K562 (cell line): ENCODE data around the gene FXYD1. TPM values are rescaled to one million over a fixed set of nuclear protein-coding genes. Genes with fewer than 3 reads are reported as not detected.
A peak's percentile ranks its signal among the peaks of the same experiment; 100 is the strongest.

Source experiments
- ADNP ChIP-seq: fragments of 200-800 bp; sonication (Bioruptor generic); IDR thresholded peaks from 2 replicates; pipeline ENCODE4 v1.6.1; 2016; ENCODE audit warnings: missing genetic modification characterization, missing compliant biosample characterization
- ARID1B ChIP-seq: fragments of 450-650 bp; IDR thresholded peaks from 2 replicates; pipeline ENCODE4 v1.6.1; 2016; ENCODE audit warnings: antibody characterized with exemption, mild to moderate bottlenecking, inconsistent platforms
- DACH1 ChIP-seq: fragments of 450-650 bp; IDR thresholded peaks from 2 replicates; pipeline ENCODE4 v1.6.1; 2018; ENCODE audit not compliant: partially characterized antibody
- DPF2 ChIP-seq: fragments of 450-650 bp; IDR thresholded peaks from 2 replicates; pipeline ENCODE4 v1.6.1; 2016
- ELF4 ChIP-seq: fragments of 450-650 bp; formaldehyde crosslinking; IDR thresholded peaks from 2 replicates; pipeline ENCODE4 v1.4.0; 2022; ENCODE audit warnings: missing genetic modification characterization
- FOXA3 ChIP-seq, 2 experiments: fragments of 450-650 bp in 1 of 2; sonication (generic) in 1 of 2; formaldehyde crosslinking; IDR thresholded peaks in 1 of 2; conservative IDR thresholded peaks in 1 of 2; 2 replicates each; pipeline versions ENCODE4 v1.4.0 to v1.8.0; 2020 to 2022; ENCODE audit warnings: mild to moderate bottlenecking in 2 of 2, missing genetic modification reagents in 1 of 2
- HBP1 ChIP-seq: fragments of 450-650 bp; formaldehyde crosslinking; IDR thresholded peaks from 2 replicates; pipeline ENCODE4 v1.4.0; 2022; ENCODE audit warnings: missing genetic modification characterization
- HDAC1 ChIP-seq, 2 experiments: fragments of 450-650 bp; IDR thresholded peaks; 2 replicates each; pipeline ENCODE4 v1.6.1; 2016 to 2017; ENCODE audit warnings: inconsistent platforms in 1 of 2, mild to moderate bottlenecking in 1 of 2, moderate library complexity in 1 of 2
- HMBOX1 ChIP-seq: sonication (generic); IDR thresholded peaks from 2 replicates; pipeline ENCODE4 v1.6.1; 2016
- HMG20B ChIP-seq: fragments of 250-450 bp; sonication (Bioruptor Pico); IDR thresholded peaks from 2 replicates; pipeline ENCODE4 v1.5.0; 2021; ENCODE audit warnings: mild to moderate bottlenecking
- KDM1A ChIP-seq, 2 experiments: fragments of 450-650 bp; IDR thresholded peaks; 2 replicates each; pipeline ENCODE4 v1.6.1; 2016; ENCODE audit warnings: mild to moderate bottlenecking in 2 of 2
- NCOR1 ChIP-seq: fragments of 450-650 bp; IDR thresholded peaks from 2 replicates; pipeline ENCODE4 v1.6.1; 2016; ENCODE audit warnings: mild to moderate bottlenecking, moderate library complexity
- NONO ChIP-seq, 2 experiments: fragments of 200-400 bp in 1 of 2; fragments of 450-650 bp in 1 of 2; formaldehyde crosslinking in 1 of 2; IDR thresholded peaks; 2 replicates each; pipeline ENCODE4 v1.6.1; 2017; ENCODE audit warnings: low read depth in 2 of 2, mild to moderate bottlenecking in 2 of 2, moderate library complexity in 2 of 2, low read length in 1 of 2
- NRF1 ChIP-seq, 2 experiments: fragments of 450-650 bp; IDR thresholded peaks in 1 of 2; conservative IDR thresholded peaks in 1 of 2; 2 replicates each; pipeline ENCODE4 v1.6.1; 2014; ENCODE audit warnings: mild to moderate bottlenecking in 2 of 2
- SIRT6 ChIP-seq: IDR thresholded peaks from one replicate; pipeline ENCODE4 v1.6.1; 2012; ENCODE audit warnings: low read depth, mild to moderate bottlenecking, control low read depth, inconsistent platforms, low read length, moderate library complexity
- TAF9B ChIP-seq: fragments of 450-650 bp; IDR thresholded peaks from 2 replicates; pipeline ENCODE4 v1.6.1; 2018; ENCODE audit warnings: mild to moderate bottlenecking; ENCODE audit not compliant: partially characterized antibody
- TCF3 ChIP-seq: sonication (generic); formaldehyde crosslinking; IDR thresholded peaks from 2 replicates; pipeline ENCODE4 v1.4.0; 2020; ENCODE audit warnings: mild to moderate bottlenecking, missing genetic modification reagents
- TRIM24 ChIP-seq, 2 experiments: fragments of 450-650 bp; IDR thresholded peaks; 2 replicates each; pipeline ENCODE4 v1.6.1; 2016
- ZNF197 ChIP-seq: fragments of 200-800 bp; sonication (Bioruptor generic); IDR thresholded peaks from 2 replicates; pipeline ENCODE4 v1.6.1; 2016; ENCODE audit warnings: low read depth, missing genetic modification characterization, missing compliant biosample characterization
- ZNF212 ChIP-seq: fragments of 450-650 bp; formaldehyde crosslinking; IDR thresholded peaks from 2 replicates; pipeline ENCODE4 v1.4.0; 2020; ENCODE audit warnings: mild to moderate bottlenecking
- ZNF24 ChIP-seq: fragments of 450-650 bp; IDR thresholded peaks from 2 replicates; pipeline ENCODE4 v1.6.1; 2016
- polyA plus RNA-seq, 8 experiments: library from polyadenylated mRNA; depleted of rRNA in 4 of 8; stranded (reverse) in 5 of 8; unstranded in 3 of 8; fragments of >200 nt; fragmentation: Nextera tagmentation in 2 of 8; fragmentation: Illumina TruSeq in 1 of 8; extraction: Ambion mirVana in 2 of 8; extraction: Trizol in 1 of 8; gene quantifications; 2 replicates each; pipeline versions ENCODE4 v1.2.1 to v1.2.3, GENCODE V29; 2011 to 2014; ENCODE audit warnings: inconsistent platforms in 1 of 8, missing spikeins in 1 of 8
- total RNA-seq, 7 experiments: library from RNA; depleted of rRNA in 6 of 7; stranded (reverse); fragments of >200 nt in 6 of 7; fragmentation: Illumina TruSeq in 2 of 7; extraction: Trizol in 2 of 7; gene quantifications; 2 replicates each; pipeline versions ENCODE4 v1.2.1 to v1.2.3, GENCODE V29; 2011 to 2021; ENCODE audit warnings: low replicate concordance in 1 of 7
- TF ChIP-seq, protein P1 (sequence below): fragments of 250-450 bp; sonication (Bioruptor Pico); IDR thresholded peaks from 2 replicates; pipeline ENCODE4 v1.6.1; 2021; ENCODE audit warnings: mild to moderate bottlenecking
- TF ChIP-seq, protein P2 (sequence below): fragments of 450-650 bp; IDR thresholded peaks from 2 replicates; pipeline ENCODE4 v1.6.1; 2017; ENCODE audit warnings: mild to moderate bottlenecking, moderate library complexity

Gene FXYD1
- total and polyA plus RNA-seq, 9 of the 15 experiments (the other 6 are each of a cell fraction or from before 2014, with no cell fraction given), result 0.40 to 3.2 (median 1.8) TPM; not detected in 3

GRCh38 chr19:35164418-35164817 is 25.8 kb downstream of the FXYD1 start (continued):
- TF ChIP-seq HMBOX1, result 0 out of 2 replicates have a peak, but pooled peaks have one; percentile 50
- peak; percentile 50 for TF ChIP-seq DACH1
- no peak for TF ChIP-seq NONO (IDR thresholded peaks at IDR 0.05; ENCODE audit: low read depth in 2 of 2, low read length in 1 of 2)
- no peak for TF ChIP-seq TRIM24 (IDR thresholded peaks at IDR 0.05)
- 0 out of 2 replicates have a peak, but pooled peaks have one; percentile 3 for TF ChIP-seq NCOR1
- no peak for TF ChIP-seq ADNP (tag)
- 0 out of 4 replicates have a peak, but pooled peaks of 1 of the 2 experiments have one; percentile 12 for TF ChIP-seq FOXA3 (CRISPR knock-in tag; conservative IDR thresholded peaks at IDR 0.05 in 1 of 2, IDR thresholded peaks at IDR 0.05 in 1 of 2)
- peak in 1 of 2 experiments; percentile 38; a peak in 1 of 4 replicates for TF ChIP-seq KDM1A (IDR thresholded peaks at IDR 0.05)
- 0 out of 2 replicates have a peak, but pooled peaks have one; percentile 1 for TF ChIP-seq ZNF197
- TF ChIP-seq HMG20B, result no peak
- TF ChIP-seq HBP1, result 0 out of 2 replicates have a peak, but pooled peaks have one; percentile 16
- TF ChIP-seq, protein P1, sequence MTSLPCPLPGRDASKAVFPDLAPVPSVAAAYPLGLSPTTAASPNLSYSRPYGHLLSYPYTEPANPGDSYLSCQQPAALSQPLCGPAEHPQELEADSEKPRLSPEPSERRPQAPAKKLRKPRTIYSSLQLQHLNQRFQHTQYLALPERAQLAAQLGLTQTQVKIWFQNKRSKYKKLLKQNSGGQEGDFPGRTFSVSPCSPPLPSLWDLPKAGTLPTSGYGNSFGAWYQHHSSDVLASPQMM (CRISPR knock-in tag), result no peak
- TF ChIP-seq ARID1B, result peak; percentile 40; the same call in 1 of the 2 replicates
- TF ChIP-seq, protein P2, sequence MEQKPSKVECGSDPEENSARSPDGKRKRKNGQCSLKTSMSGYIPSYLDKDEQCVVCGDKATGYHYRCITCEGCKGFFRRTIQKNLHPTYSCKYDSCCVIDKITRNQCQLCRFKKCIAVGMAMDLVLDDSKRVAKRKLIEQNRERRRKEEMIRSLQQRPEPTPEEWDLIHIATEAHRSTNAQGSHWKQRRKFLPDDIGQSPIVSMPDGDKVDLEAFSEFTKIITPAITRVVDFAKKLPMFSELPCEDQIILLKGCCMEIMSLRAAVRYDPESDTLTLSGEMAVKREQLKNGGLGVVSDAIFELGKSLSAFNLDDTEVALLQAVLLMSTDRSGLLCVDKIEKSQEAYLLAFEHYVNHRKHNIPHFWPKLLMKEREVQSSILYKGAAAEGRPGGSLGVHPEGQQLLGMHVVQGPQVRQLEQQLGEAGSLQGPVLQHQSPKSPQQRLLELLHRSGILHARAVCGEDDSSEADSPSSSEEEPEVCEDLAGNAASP, result no peak
- TF ChIP-seq ZNF212 (CRISPR knock-in tag), result no peak
- peak; percentile 57 for TF ChIP-seq TAF9B
- TF ChIP-seq DPF2, result peak; percentile 50
- TF ChIP-seq ELF4, result 0 out of 2 replicates have a peak, but pooled peaks have one; percentile 30
- TF ChIP-seq NRF1 (conservative IDR thresholded peaks at IDR 0.05 in 1 of 2, IDR thresholded peaks at IDR 0.05 in 1 of 2), result peak; percentile 24 to 26; a peak in 1 of 4 replicates
- TF ChIP-seq TCF3, result no peak
- TF ChIP-seq SIRT6, result no peak
- TF ChIP-seq ZNF24, result peak; percentile 15; the same call in 1 of the 2 replicates
- TF ChIP-seq HDAC1 (IDR thresholded peaks at IDR 0.05), result peak in 1 of 2 experiments; percentile 52; a peak in 1 of 4 replicates
